ENCODE data around the gene HINT2.

The HINT2 gene

GRCh38 chr9:35831040-35831439, 16.2 kb upstream of the HINT2 start:
- Histone ChIP-seq H3K27me3 (no peaks in the 10 kb centered on the region), H3K4me2 (no peak overlapping the region), H3K36me3 (peaks cover 12% of the 10 kb centered on the region; the same call in 1 of the 2 replicates), H3K9me3 (no peaks in the 10 kb centered on the region), H3K4me1 (peaks cover 42% of the 10 kb centered on the region), H3K27ac (no peak overlapping the region), H4K20me1 (no peaks in the 10 kb centered on the region), H3K9ac (no peak overlapping the region), H3K4me3 (no peak overlapping the region)
- no peak for TF ChIP-seq Cebpa-rat (IDR thresholded peaks at IDR 0.05)

DNA sequence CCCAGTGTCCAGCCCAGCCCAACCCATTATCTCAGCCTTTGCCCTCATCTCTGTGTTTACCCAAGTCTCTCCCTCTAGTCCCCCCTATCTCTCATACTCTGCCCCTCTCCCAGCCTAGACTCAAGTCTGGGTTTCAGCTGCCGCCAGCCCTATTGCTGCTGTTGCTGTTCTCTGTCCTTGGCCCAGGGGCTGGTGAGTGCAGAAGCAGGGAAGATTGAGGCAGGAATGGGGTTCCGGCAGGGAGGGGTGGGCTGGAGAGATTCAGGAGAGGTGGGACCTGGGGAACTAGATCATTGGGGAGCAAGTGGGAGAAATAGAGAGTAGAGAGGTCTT, 14.9 kb upstream of the HINT2 start:
- no peaks in the 10 kb centered on the region for H3K36me3 ChIP-seq
- peak overlapping the region; percentile 64 for H3K27ac ChIP-seq
- H3K4me1 ChIP-seq: peaks cover 39% of the 10 kb centered on the region
- no peak for TF ChIP-seq Cebpa-rat (IDR thresholded peaks at IDR 0.05)
- H4K20me1 ChIP-seq: no peaks in the 10 kb centered on the region
- no peaks in the 10 kb centered on the region for H3K27me3 ChIP-seq
- H3K4me2 ChIP-seq: peak overlapping the region; percentile 96
- H3K9ac ChIP-seq: peak overlapping the region; percentile 78
- no peaks in the 10 kb centered on the region for H3K9me3 ChIP-seq
- H3K4me3 ChIP-seq: peak overlapping the region; percentile 73

DNA sequence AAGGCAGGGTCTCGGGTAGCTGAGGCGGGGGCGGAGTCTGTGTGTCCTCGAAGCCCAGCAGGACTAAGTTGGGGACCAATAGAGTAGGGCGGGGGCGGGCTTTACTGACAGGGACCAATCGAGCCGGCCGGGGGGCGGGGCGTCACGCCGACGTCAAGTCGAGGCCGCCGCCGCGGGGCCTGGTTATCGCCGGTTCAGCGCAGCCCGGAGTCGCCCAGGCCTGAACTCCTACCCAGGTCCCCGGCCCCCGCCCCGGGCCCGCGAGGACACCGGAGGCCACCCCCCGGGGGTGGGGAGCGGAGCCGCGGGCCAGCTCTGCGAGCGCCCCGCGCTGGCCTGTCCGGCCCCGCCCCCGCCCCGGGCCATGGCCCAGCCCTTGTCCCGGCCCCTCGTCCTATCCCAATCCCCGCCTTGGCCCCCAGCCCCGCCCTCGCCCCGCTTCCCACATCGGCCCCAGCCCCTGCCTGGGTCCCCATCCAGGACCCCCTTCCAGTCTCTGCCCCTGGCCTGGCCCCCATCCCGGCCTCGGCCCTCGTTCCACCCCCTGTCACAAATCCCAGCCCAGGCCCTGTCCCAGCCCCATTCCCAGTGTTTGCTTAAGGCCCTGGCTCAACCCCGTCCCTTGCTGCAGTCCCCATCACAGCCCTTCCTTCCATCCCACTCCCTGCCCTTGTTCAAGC, 14.4 kb upstream of the HINT2 start, which contains the start of gene TMEM8B:
Gene TMEM8B (plus strand): TSS at position 145 of the 680 bp plus-strand sequence. CDS start 220 bp downstream, at position 365.
- H3K9ac ChIP-seq: peak within 1 kb of the TSS; percentile 78

GRCh38 chr9:35828716-35829083, 13.9 kb upstream of the HINT2 start, which contains the start of gene FAM221B:
Gene FAM221B (minus strand): TSS chr9:35828732. CDS start chr9:35826161, 2,571 bp downstream.
- Histone ChIP-seq H4K20me1 (no peaks in the 10 kb centered on the region), H3K9ac (peak within 1 kb of the TSS; percentile 78), H3K27me3 (no peaks in the 10 kb centered on the region), H3K27ac (peak within 1 kb of the TSS; percentile 64), H3K9me3 (no peaks in the 10 kb centered on the region), H3K4me1 (peaks cover 29% of the 10 kb centered on the region), H3K36me3 (no peaks in the 10 kb centered on the region), H3K4me3 (peak within 1 kb of the TSS; percentile 73), H3K4me2 (peak within 1 kb of the TSS; percentile 96)
- no peak for TF ChIP-seq Cebpa-rat (IDR thresholded peaks at IDR 0.05)

More for the DNA sequence above, 14.4 kb upstream of the HINT2 start, which contains the start of gene TMEM8B:
- peak within 1 kb of the TSS; percentile 96 for H3K4me2 ChIP-seq
- H3K36me3 ChIP-seq: no peaks in the 10 kb centered on the region
- no peaks in the 10 kb centered on the region for H4K20me1 ChIP-seq
- no peaks in the 10 kb centered on the region for H3K27me3 ChIP-seq
- no peaks in the 10 kb centered on the region for H3K9me3 ChIP-seq
- peak within 1 kb of the TSS; percentile 73 for H3K4me3 ChIP-seq
- no peak for TF ChIP-seq Cebpa-rat (IDR thresholded peaks at IDR 0.05)
- H3K27ac ChIP-seq: peak within 1 kb of the TSS; percentile 64
- H3K4me1 ChIP-seq: peaks cover 34% of the 10 kb centered on the region

DNA sequence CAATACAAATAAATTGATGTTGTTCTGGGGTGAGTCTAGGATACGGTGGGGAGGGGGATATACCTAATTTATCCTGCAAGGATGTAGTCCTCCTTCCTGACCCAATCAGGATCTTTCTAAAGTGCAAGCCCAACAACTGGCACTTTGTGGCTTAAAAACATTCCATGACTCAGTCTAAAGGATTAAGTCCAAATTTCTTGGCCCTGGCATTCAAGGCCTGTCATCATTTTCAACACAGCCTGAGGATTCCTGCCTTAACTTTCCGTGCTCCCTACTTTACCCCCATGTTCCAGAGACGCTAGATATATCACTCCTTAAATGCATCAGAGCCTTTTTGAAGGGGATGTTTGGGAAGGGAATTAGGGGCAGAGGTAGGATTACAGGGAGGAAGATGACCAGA, 12.6 kb upstream of the HINT2 start:
- Histone ChIP-seq H3K36me3 (no peaks in the 10 kb centered on the region), H3K4me3 (no peak overlapping the region), H3K9me3 (no peaks in the 10 kb centered on the region), H3K4me1 (peaks cover 18% of the 10 kb centered on the region), H3K9ac (no peak overlapping the region), H3K4me2 (no peak overlapping the region), H3K27ac (no peak overlapping the region), H4K20me1 (no peaks in the 10 kb centered on the region), H3K27me3 (no peaks in the 10 kb centered on the region)
- TF ChIP-seq Cebpa-rat (IDR thresholded peaks at IDR 0.05): no peak

GRCh38 chr9:35826071-35826701, 11.3 kb upstream of the HINT2 start:
- Histone ChIP-seq H3K4me2 (0 out of 2 replicates have a peak overlapping the region, but pooled peaks have one; percentile 16), H3K9ac (no peak overlapping the region), H3K36me3 (no peaks in the 10 kb centered on the region), H3K27ac (no peak overlapping the region), H4K20me1 (no peaks in the 10 kb centered on the region), H3K9me3 (no peaks in the 10 kb centered on the region), H3K27me3 (no peaks in the 10 kb centered on the region), H3K4me1 (peaks cover 18% of the 10 kb centered on the region), H3K4me3 (no peak overlapping the region)
- no peak for TF ChIP-seq Cebpa-rat (IDR thresholded peaks at IDR 0.05)

- Histone ChIP-seq H3K9ac (no peak overlapping the region), H3K4me3 (no peak overlapping the region), H3K36me3 (no peaks in the 10 kb centered on the region), H4K20me1 (no peaks in the 10 kb centered on the region), H3K4me2 (no peak overlapping the region), H3K9me3 (no peaks in the 10 kb centered on the region), H3K27ac (no peak overlapping the region), H3K27me3 (no peaks in the 10 kb centered on the region), H3K4me1 (no peaks in the 10 kb centered on the region)
- no peak for TF ChIP-seq Cebpa-rat (IDR thresholded peaks at IDR 0.05)
These were observed 8.1 kb upstream of the HINT2 start for GRCh38 chr9:35822926-35823325.

DNA sequence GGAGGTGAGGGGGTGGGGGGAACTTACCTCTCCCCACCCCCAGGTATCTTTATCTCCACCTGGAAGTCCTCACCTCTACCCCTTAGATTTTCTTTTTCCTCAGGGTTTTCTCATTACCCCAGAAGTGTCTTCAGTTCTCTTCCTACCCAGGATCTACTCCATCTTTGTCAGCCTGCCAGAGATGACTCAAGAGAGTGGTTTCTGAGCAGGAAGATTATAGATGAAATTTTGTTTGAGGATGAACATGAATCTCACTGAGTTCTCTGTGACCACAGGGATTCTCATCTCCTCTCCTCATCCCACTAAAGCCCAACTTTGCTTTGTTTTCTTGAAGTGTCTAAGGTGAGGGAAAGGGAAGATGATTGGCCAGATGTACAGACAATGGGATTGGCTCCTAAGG, 5.2 kb upstream of the HINT2 start:
- Histone ChIP-seq H3K27ac (no peak overlapping the region), H3K9me3 (no peaks in the 10 kb centered on the region), H4K20me1 (no peaks in the 10 kb centered on the region), H3K9ac (no peak overlapping the region), H3K27me3 (no peaks in the 10 kb centered on the region), H3K36me3 (no peaks in the 10 kb centered on the region), H3K4me3 (no peak overlapping the region), H3K4me1 (0 out of 2 replicates have a peak, but pooled peaks cover 4% of the 10 kb centered on the region), H3K4me2 (no peak overlapping the region)
- no peak for TF ChIP-seq Cebpa-rat (IDR thresholded peaks at IDR 0.05)

DNA sequence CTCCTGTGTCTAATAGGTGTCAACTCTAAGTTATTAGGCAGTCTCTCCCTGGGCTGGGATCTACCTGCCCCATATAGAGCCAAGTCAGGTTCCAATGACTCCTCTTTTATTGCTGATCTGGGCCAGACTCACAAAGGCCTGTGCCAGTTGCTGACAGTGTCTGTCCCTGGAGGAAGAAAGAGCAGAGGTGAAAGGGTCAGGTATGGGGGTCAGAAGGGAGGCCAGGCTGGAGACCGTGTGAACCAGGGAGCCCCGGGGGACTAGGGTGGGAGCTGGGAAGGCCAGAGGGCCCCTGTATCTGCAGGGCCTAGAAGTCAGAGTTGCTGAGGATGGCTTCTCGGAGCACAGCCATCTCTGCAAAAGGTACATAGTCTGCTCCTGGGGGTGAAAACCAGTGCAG, 3.5 kb upstream of the HINT2 start:
- TF ChIP-seq Cebpa-rat (IDR thresholded peaks at IDR 0.05): no peak

DNA sequence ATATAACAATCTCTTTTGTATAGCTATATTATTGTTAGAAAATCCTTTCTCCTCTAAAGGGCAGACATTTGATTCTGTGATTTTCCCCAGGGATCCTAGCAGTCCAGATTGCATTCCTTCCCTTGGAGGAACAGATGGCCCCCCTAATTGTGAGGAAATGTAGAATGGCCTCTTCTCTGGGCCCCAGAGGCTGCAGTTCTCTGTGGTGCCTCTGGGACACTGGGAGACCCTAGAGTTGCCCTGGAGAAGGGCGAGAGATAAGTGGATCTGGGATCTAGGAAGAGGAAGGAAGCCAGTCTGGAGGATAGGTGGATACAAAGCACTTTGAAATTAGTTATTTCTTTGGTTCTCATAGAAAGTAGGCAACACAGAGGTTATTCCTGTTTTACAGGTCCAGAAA, 1.9 kb upstream of the HINT2 start:
- Histone ChIP-seq H3K4me2 (no peak overlapping the region), H3K9ac (no peak overlapping the region), H3K4me1 (peaks cover 28% of the 10 kb centered on the region), H3K36me3 (no peaks in the 10 kb centered on the region), H4K20me1 (no peaks in the 10 kb centered on the region), H3K9me3 (no peaks in the 10 kb centered on the region), H3K27ac (no peak overlapping the region), H3K27me3 (no peaks in the 10 kb centered on the region), H3K4me3 (no peak overlapping the region)
- TF ChIP-seq Cebpa-rat (IDR thresholded peaks at IDR 0.05): no peak

More for the DNA sequence above, 3.5 kb upstream of the HINT2 start:
- H3K36me3 ChIP-seq: no peaks in the 10 kb centered on the region
- no peak overlapping the region for H3K27ac ChIP-seq
- no peak overlapping the region for H3K4me2 ChIP-seq
- no peaks in the 10 kb centered on the region for H3K9me3 ChIP-seq
- H4K20me1 ChIP-seq: no peaks in the 10 kb centered on the region
- H3K9ac ChIP-seq: no peak overlapping the region
- H3K4me3 ChIP-seq: no peak overlapping the region
- H3K27me3 ChIP-seq: no peaks in the 10 kb centered on the region
- H3K4me1 ChIP-seq: peaks cover 15% of the 10 kb centered on the region
